Cardiac fibroblast (primary cell): ENCODE results near the gene CDH23.
"Not testable (repeated sequence)": the region's sequence is repeated elsewhere in the genome, so short reads cannot be mapped to it uniquely, and the experiment has no call there.

Source experiments
- DNase-seq, 2 donors: peaks; one replicate each; pipeline versions ENCODE4 v3.0.0 to v3.0.0-alpha.2; 2010; ENCODE audit warnings: low read depth in 2 of 2
- H3K4me3 ChIP-seq, 2 donors: replicated peaks in 1 of 2; 1 replicate in 1 of 2; 2 replicates in 1 of 2; pipeline ENCODE4 v1.5.1; 2011; ENCODE audit warnings: low read depth in 2 of 2, low read length in 2 of 2, mild to moderate bottlenecking in 2 of 2, moderate library complexity in 1 of 2
- TF ChIP-seq, protein P1 (sequence below): IDR thresholded peaks from one replicate; pipeline ENCODE4 v1.5.1; 2011; ENCODE audit warnings: low read depth, mild to moderate bottlenecking, low read length, inconsistent platforms

Gene CDH23

DNA sequence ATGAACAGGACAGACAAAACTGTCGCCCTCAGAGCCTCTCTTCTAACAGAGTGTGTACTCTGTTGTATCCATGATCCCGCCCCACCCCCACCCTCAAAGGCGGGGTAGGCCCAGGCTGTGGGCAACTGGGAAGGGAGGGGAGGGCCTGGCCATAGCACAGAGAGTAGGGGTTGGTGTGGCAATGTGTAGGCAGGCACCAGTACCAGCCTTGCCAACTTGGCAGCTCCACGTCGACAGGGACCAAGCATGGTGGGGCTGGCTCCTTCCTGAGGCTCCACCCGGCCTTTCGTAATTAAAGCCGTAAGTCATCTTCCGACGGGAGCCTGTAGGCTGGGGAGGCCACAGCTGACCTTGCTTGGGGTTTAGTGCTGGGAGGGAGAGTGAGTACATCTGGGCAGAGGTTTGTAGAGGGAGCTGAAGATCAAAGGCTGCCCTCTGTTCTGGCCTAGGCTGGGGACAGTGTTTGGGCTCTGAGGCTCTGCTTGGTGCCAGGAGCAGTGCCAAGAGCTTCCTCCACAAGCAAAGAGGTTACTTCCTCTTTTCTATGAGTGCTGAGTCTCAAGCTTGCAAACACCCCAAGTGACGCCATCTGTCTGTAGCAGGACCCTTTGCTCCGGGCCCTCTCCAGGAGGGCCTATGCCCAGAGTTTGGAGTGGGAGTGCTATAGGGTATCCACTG is 201.2 kb downstream of the CDH23 start:
- peak; percentile 20 to 64 for DNase-seq
- TF ChIP-seq, protein P1, sequence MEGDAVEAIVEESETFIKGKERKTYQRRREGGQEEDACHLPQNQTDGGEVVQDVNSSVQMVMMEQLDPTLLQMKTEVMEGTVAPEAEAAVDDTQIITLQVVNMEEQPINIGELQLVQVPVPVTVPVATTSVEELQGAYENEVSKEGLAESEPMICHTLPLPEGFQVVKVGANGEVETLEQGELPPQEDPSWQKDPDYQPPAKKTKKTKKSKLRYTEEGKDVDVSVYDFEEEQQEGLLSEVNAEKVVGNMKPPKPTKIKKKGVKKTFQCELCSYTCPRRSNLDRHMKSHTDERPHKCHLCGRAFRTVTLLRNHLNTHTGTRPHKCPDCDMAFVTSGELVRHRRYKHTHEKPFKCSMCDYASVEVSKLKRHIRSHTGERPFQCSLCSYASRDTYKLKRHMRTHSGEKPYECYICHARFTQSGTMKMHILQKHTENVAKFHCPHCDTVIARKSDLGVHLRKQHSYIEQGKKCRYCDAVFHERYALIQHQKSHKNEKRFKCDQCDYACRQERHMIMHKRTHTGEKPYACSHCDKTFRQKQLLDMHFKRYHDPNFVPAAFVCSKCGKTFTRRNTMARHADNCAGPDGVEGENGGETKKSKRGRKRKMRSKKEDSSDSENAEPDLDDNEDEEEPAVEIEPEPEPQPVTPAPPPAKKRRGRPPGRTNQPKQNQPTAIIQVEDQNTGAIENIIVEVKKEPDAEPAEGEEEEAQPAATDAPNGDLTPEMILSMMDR, result no peak
- H3K4me3 ChIP-seq, result no peak overlapping the region

DNA sequence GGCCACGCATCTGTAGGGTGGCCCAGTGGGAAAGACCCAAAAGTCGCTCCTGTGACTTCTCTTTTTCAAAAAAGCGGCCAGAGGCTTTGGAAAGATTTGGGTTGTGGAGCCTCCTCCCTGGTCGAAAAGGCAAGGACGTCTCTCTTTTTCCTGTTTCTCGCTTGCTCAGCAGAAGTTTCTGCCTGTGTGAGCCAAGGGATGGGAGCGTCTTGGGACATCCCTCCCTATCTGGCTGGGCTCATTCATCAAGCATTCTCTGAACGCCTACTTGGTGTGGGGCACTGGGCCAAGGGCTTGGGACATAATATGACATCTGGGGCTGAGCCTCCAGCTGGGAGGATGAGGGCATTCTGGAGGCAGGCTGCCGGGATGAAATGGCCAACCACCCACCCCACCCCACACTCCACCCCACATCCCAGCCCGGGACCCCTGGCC is 201.9 kb downstream of the CDH23 start:
- H3K4me3 ChIP-seq, result no peak overlapping the region
- peak; percentile 60 to 84 for DNase-seq
- TF ChIP-seq, protein P1, result no peak

DNA sequence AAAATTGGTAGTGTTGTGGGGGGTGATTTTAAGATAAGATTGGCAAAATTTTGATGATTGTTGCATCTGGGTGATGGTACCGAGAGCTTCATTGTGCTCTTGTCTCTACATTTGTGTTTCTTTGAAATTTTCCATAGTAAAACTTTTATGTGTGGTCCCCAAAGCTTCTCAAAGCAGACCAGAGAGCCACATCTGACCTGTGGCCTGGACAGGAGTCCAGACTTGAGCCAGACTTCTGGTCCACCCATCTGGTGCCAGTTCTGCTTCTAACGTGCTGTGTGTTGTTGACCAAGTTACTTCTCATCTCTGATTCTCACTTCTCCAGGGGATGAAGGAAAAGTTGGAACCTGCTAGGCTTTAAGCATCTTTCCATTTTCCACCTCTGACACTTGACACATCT is 202.8 kb downstream of the CDH23 start:
- TF ChIP-seq, protein P1, result no peak
- H3K4me3 ChIP-seq, result no peak overlapping the region
- DNase-seq, result no peak

DNA sequence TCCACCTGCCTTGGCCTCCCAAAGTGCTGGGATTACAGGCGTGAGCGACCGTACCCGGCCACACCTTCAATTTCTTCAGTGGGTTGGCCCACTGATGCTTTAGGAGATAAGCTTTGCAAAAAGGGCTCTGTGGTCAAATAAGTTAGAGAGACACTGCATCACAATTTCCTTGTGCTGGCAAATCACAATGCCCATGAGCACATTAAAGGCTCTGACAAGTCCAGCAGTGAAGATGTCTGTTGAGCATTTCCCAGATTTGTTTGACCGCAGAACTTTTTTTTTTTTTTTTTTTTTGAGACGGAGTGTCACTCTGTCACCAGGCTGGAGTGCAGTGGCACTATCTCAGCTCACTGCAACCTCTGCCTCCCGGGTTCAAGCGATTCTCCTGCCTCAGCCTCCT is 203.5 kb downstream of the CDH23 start:
- not testable (repeated sequence) for DNase-seq, H3K4me3 ChIP-seq

DNA sequence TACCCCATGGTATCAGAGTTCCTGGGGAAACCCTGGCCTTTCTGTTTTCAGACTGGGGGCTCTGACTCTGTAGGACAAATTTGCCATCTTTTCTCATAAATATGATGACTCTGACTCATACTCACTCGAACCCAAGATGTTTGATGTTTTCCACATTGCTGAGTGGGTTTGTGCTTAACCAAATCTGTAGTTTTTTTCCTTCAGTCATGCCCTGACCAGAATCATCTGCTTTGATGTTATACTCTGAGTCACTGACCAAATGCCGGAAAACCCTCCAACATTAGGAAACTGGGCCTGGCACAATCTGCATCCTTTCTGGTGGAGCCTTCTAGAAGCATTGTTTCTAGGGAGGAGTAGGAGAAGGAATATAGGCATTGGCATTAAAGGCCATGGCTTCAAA is 204.1 kb downstream of the CDH23 start:
- H3K4me3 ChIP-seq, result no peak overlapping the region
- DNase-seq, result peak; percentile 78 to 85
- TF ChIP-seq, protein P1, result no peak

DNA sequence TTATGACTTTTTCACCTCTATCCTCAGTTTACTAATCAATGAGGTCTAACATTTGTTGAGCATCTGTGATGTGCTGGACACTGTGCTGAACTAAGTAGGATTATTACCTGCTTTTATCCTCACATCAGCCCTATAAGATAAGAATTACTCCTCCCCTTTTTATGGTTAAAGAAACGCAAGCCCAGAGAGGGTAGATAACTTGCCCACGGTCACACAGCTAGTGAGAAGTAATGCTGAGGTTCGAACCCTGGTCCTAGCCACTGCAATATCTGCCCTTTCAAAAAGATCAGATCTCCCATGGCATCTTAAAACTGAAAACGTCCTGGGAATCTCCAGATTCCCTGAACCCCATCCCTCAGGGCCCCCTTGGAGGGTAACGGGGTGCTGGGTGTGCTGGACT is 204.6 kb downstream of the CDH23 start:
- TF ChIP-seq, protein P1, result no peak
- H3K4me3 ChIP-seq, result no peak overlapping the region
- no peak for DNase-seq

DNA sequence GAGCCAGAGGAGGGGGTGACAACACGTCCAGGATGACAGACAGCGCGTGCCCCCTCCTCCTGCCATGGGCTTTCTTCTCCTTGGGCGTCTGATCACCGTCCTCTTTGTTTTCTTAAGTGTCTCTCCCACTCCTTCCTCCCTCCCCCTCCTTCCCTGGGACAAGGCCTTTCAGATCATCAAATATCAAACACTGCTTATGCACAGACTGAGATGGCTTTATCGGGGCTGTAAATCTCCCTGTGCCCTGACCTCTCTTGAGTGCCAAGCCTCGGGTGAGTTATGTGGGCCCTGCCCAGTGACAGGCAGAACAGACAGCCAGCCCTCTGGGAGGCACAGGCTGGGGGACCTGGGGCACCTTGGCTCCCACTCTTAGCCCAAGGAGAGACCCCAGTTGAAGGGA is 206.4 kb downstream of the CDH23 start:
- no peak for DNase-seq
- TF ChIP-seq, protein P1, result no peak
- no peak overlapping the region for H3K4me3 ChIP-seq
